ENCODE results near the gene SDSL. TPM values are rescaled to one million over a fixed set of nuclear protein-coding genes. Genes with fewer than 3 reads are reported as not detected.

Gene SDSL, protein sequence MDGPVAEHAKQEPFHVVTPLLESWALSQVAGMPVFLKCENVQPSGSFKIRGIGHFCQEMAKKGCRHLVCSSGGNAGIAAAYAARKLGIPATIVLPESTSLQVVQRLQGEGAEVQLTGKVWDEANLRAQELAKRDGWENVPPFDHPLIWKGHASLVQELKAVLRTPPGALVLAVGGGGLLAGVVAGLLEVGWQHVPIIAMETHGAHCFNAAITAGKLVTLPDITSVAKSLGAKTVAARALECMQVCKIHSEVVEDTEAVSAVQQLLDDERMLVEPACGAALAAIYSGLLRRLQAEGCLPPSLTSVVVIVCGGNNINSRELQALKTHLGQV
- 2.8 and 7.3 TPM in 2 replicates for total RNA-seq
- 16.6 TPM for polyA plus RNA-seq (2012)

DNA sequence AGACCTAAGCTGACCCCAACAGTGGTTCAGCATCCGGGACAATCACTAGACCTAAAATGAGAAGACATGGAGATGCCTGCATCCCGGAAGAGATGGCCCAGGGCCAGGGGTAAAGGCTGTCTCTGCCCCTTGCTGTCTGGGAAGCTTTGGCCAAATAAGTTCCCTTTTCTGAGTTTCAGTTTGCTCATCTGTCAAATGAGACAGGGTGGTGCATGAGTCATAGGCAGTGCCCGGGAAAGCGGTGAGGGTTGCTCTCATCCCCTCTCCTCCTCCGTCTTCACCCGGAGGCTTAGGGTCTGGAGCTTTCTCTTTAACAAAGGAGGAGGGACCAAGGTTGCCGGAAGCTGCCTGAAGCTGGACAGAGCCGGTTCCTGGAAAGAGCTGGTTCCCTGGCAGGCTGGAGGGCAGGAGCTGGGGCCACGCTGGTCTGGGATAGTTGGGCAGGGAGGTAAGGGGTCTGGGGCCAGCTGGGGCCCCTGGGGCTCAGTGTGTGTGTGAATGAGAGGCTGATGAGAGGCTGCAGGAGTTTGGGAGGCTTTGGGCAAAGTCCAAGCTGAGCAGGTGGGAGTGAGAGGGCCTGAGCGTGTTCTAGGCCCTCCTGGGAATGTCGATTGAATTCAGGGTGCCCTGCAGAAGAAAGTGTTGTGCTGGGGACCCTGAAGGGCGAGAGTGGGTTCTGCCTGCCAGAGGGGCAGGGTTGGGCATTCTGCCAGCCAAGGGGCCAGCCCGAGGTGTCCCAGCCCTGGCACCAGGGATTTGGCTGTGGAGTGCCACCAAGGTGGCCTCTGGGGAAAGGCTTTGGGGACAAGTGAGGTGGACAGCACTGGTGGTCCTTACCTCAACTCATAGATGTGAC is at the start of gene SDSL:
Gene SDSL (plus strand): TSS at position 351 of the 856 bp plus-strand sequence. CDS start 5,603 bp downstream, outside the sequence.
- DNase-seq (ENCODE audit: low read depth) = peak; percentile 85

DNA sequence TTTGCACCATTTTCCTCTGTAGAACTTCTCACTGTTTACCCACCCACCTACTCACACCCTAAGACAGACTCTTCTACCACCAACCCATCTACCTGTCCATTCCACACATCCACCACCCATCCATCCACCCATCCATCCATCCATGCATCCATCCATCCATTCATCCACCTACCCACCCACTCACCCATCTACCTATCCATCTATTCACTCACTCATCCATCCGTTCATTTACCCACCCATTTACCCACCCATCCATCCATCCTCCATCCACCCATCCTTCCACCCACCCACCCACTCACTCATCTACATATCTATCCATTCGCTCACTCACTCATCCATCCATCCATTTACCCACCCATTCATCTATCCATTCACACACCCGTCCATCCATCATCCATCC is 48.7 kb upstream of the SDSL start:
- no peak for DNase-seq (ENCODE audit: low read depth)

DNA sequence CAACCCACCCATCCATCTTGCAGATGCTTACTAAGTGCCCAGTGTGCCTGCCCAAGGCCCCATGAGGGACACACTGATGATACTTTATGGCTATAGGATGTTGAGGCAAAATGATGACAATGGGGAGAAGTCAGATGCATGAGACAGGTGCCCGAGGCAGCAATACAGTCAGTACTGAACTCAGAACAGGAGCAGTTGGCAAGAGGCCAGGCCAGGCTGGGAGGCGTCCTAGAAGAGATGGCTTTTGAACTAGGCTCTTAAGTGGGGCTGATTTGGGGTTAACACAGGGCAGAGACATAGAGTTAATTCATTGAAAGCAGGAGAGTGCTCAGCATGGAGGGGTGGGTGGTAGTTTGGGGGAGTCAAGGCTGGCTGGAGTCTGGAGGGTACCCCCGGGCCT is 48.2 kb upstream of the SDSL start:
- no peak for DNase-seq (ENCODE audit: low read depth)

DNA sequence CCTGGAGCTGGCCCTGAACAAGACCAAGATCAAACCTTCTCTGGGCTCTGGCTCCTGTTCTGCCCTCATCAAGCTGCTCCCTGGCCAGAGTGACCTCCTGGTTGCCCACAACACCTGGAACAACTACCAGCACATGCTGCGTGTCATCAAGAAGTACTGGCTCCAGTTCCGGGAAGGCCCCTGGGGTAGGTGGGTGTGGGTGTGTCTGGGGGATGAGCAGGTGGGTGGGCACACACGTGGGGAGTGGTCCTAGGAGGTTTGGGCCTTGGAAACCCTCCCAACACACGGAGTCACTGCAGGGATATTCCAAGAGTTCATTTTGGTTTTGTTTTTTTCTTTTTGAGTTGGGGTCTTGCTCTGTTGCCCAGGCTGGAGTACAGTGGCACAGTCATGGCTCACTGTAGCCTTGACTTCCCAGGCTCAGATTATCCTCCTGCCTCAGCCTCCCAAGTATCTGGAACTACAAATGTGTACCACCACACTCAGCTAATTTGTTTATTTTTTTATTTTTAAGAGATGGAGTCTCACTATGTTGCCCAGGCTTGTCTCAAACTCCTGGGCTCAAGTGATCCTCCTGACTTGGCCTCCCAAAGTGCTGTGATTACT is 47.3 kb upstream of the SDSL start:
- DNase-seq (ENCODE audit: low read depth) = no peak

DNA sequence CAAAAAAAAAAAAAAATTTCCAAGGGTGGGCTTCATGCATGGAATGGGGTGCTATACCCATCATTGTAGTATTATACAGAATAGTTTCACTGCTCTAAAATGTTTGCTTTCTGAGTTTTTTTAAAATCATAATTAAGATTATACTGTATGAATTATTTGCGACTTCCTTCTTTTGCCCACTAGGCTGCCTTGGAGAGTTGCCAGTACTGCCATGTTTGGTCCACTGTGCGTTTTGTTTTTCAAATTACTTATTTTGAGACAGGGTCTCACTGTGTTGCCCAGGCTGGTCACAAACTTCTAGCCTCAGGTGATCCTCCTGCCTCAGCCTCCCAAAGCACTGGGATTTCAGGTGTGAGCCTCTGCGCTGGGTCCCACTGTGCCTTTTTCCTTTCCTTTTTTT is 43.9 kb upstream of the SDSL start:
- no peak for DNase-seq (ENCODE audit: low read depth)

DNA sequence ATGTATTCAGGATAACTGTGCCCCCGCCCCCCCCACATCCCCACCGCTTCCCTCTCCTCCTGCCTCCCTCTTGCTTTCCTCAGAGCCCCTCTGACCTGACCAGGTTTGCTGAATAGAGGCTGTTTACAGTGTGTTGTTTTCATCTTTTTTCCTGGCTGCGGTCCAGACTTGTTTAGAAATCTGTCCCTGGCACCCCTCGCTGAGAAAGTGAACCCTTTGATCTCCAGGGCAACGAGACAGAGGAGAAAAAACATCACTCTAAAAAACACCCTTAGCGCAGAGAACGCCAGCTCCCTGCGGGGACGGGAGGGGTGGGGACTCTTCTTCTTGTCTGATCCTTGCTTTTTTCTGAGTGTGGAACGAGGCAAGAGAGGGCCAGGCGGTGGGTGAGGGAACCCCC is 41.0 kb upstream of the SDSL start:
- no peak for DNase-seq (ENCODE audit: low read depth)

DNA sequence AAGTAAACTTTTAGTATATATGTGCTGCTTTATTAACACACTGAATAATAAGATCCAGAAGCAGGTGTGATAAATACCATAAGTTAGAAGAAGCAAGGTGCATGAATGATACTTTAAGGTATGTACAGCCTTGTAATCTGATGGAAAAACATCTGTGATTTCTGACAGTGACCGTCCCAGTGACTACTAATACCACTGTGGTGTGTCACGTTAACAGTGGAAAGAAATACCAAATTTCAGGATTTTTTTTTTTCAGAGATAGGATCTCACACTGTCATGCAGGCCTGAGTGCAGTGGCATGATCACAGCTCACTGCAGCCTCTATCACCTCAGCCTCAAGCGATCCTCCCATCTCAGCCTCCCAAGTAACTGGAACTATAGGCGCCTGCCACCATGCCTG is 40.0 kb upstream of the SDSL start:
- DNase-seq (ENCODE audit: low read depth) = no peak

DNA sequence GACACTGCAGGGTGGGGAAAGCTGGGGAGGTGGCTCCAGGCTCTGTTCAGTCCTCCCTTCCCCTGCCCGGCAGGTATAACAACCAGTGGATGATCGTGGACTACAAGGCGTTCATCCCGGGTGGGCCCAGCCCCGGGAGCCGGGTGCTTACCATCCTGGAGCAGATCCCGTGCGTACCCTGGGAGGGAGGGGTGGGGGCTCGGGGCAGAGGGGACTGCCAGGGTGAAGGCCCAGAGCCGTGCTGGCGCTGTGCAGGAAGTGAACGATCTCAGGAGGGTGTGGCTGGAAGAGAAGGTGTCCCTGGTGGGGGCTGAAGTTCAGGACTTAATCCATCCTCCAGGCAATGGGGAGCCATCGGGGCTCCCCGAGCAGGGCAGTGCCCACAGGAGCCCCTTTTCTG is 37.4 kb upstream of the SDSL start:
- no peak for DNase-seq (ENCODE audit: low read depth)

DNA sequence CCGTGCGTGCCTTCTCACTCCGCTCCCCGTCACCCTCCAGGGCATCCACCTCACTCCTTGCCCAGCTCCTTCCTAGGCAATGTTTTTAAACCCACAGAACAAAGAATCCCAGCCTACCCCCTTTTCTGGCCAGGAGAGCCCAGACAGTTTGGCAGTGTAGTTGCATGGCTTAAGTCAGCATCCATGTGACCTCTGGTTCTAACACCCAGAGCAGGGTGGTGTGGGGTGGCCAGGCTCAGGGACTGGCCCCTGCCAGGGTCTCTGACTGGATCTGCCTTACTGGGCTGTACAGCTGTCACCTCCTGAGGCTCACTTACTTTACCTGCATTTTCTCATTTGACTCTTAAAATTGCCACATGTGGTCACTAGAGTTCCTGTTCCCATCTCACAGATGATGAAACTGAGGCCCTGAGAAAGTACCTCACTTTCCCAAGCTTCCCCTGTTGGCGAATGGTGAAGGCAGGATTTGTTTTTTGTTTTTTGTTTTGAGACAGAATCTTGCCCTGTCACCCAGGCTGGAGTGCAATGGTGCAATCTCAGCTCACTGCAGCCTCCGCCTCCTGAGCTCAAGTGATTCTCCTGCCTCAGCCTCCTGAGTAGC is 36.8 kb upstream of the SDSL start:
- no peak for DNase-seq (ENCODE audit: low read depth)

DNA sequence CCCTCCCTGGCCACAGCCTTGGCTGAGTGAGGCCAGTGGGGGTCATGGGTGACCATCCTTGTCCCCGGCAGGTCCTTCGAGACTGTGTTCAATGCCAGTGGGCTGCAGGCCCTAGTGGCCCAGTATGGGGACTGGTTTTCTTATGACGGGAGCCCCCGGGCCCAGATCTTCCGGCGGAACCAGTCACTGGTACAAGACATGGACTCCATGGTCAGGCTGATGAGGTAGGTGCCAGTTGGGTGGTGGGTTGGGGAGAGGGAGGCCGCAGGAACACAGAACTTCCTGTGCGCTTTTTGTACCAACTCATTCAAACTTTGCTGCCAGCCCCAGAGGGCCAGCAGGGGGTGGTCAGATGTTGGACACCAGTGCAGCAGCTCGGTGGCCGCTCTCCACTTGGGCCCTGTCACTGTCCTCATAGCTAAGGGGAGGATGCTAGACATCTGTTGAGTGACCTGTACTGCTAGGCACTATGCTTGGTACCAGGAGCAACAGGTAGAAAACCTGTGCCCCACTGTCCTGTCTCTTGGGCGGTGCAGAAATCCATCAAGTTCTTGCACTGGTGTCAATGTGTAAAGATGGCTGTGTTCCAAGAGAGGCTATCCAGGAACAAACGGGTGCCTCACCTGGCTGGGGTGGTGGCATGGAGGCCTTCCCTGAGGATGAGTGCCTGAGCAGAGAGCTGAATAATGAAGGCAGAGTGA is 35.2 kb upstream of the SDSL start:
- DNase-seq (ENCODE audit: low read depth) = no peak

DNA sequence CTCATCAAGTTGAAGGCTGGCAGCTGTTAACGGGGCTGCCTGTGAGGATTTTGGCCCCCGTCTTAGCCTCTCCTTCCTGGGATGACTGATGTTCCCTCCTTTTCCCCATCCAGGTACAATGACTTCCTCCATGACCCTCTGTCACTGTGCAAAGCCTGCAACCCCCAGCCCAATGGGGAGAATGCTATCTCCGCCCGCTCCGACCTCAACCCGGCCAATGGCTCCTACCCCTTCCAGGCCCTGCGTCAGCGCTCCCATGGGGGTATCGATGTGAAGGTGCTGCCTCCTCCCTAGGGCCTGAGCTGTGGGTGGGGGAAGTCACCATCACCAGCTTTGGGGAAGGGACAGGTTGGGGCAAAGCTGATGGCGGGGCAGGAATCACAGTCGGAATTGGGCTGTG is 34.5 kb upstream of the SDSL start:
- no peak for DNase-seq (ENCODE audit: low read depth)

DNA sequence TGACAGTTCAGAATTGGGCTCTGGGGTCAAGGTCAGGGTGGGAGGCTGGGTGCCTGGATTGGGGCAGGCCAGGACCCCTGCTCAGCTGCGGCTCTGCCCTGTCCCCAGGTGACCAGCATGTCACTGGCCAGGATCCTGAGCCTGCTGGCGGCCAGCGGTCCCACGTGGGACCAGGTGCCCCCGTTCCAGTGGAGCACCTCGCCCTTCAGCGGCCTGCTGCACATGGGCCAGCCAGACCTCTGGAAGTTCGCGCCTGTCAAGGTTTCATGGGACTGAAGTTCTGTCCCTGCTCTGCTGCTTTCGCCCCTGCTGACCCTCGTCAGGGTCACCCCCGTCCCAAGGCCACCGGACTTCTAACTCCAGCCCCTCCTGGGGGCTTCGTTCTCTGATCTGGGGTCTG is 33.8 kb upstream of the SDSL start:
- no peak for DNase-seq (ENCODE audit: low read depth)

DNA sequence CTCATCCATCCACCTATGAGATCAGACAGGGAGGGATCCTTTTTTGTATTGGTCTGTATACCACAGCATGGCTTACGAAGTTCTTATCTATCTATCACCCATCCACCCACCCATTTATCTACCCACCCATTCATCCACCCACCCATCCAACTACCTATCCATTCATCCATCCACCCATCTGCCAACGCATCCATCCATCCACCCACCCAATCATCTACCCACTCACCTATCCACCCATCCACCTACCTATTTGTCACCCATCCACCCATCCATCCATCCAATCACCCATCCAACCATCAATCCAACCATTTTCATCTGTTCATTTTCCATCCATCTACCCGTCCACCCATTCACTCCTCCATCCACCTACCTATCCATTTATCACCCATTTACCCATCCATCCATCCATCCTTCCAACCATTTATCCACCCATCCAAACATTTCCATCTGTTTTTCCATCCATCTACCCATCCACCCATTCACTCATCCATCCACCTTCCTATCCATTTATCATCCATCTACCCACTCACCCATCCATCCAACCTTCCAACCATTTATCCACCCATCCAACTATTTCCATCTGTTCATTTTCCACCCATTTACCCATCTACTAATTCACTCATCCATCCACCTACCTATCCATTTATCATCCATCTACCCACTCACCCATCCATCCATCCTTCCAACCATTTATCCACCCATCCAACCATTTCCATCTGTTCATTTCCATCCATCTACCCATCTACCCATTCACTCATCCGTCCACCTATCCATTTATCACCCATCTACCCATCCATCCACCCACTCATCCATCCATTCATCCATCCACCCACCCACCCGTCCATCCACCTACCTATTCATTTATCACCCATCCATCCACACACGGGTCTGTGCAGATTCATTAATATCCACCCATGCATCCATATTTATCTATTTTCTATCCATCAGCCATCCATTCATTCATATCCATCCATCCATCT is 31.8 kb upstream of the SDSL start:
- no peak for DNase-seq (ENCODE audit: low read depth)

DNA sequence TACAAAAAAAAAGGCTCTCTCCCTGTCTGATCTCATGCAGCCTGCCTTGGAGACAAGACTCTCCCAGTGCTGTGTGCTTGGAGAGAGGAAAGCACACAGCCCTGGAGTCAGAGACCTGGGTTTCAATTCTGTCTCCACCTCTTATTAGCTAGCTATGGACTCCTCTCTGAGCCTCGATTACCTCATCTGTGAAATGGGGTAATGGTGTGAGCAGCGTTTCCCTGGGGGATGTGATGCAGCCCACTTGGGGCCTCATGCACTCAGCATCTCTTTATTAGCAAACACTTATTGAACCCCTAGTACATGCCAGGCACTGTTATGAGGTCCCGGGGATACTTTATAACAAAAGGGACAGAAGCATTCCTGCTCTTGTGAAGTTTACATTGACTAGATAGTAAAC is 31.0 kb upstream of the SDSL start:
- DNase-seq (ENCODE audit: low read depth) = no peak

DNA sequence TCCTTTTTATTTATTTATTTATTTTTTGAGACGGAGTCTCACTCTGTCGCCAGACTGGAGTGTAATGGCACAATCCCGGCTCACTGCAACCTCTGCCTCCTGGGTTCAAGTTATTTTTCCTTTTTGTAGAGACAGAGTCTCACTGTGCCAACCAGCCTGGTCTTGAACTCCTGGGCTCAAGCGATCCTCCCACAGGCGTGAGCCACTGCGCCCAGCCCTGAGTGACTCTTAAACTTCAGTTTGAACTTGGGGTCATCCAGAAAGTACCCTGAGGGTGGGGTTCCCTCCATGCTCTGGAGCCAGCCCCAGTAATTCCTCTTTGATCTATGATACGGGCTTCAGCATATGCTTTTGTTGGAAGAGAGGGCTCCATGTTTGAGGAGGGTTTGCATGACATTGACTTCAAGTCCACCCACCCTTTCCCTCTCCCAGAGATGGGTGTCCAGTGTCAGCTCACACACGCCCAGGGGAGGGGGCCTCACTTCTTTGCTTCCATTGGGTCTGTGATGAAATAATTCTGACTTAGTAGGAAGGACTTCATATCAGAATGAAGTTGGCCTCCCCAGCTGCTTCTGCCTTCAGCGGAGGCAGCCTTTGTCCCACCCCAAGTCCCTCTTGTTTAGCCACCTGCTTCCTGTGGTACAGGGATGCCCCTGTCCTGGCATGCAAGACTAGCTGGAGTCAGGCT is 30.4 kb upstream of the SDSL start:
- DNase-seq (ENCODE audit: low read depth) = no peak

DNA sequence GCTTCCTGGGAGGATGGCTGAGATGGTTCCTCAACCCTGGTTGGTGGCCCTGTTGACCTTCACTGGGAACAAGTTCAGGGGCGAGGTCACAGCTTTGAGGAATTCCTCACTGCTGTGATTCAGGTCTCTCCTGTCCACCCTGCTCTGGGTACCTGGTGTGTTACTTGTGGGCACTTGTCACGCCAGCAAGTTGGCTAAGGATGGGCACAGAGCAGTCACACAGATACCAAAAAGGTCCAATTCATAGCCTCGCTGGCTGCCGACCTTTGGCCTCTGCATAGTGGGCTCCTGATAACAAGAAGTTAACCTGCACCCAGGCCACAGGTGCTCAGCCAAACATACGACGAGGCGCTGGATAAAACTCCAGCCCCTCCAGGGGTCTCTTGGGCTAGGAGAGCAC is 29.7 kb upstream of the SDSL start:
- no peak for DNase-seq (ENCODE audit: low read depth)

DNA sequence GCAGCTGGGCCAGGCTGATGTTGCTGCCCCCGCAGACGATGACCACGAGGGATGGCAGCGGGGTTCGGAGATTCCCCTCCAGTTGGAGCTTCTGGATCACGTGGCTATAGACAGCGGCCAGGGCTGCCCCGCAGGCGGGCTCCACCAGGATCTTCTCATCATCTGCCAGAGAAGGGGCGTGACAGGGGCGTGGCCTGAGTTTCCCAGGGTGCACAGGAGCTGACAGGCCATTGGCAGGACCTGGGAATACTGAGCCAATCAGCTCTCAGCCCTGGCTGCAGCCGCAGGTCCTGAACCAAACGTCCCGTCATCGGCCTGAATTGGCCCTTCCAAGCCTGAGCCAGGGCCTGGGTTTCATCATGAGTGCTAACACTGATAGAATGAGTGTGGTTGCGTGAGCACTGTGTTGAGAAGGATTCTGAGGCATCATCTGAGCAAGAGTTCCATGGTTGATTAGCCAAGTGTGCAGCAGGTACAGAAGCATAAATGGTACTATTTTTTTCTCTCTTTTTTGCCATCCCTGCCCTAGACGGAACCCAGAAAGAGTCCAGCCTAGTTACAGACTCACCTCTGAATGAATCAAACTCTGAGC is 29.1 kb upstream of the SDSL start:
- no peak for DNase-seq (ENCODE audit: low read depth)

DNA sequence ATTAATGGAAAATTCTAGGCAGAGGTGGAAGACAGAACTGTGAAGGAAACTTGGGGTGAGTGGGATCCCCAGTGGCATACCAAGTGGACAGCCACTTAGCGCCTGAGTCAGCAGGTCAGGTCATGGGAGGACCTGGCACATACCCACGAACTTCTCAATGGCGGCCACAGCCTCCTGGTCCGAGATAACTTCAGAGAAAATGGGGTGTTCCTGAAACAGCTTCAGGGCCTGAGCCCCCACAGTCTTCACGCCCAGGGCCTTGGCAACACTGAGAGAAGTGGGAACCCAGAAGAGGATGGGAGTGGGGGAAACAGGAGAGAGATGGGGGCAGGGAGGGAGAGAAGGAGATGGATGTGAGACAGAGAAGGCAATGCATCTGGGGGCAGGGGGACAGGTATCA is 28.4 kb upstream of the SDSL start:
- DNase-seq (ENCODE audit: low read depth) = no peak

DNA sequence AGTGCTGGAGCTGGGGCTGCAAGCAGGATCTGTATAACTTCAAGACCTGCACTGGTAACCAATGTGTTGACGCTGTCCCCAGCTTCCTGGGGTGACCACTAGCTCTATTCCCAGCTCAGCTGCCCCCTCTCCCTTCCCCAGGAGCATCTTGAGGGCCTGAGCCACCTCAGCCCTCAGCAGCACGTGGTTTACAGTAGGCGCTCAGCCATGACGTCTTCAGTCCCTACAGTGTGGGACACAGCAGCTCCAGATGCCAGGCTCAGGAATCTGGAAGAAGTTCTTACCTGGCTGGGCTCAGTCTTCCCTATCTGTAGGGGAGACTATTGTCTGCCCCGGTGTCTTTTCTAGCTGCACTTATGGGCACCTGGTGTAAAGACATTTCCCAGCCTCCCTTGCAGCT is 27.1 kb upstream of the SDSL start:
- no peak for DNase-seq (ENCODE audit: low read depth)

All from myocyte (in vitro differentiated cells).